ENCODE results near the gene C11orf97.
"Not testable (repeated sequence)": the region's sequence is repeated elsewhere in the genome, so short reads cannot be mapped to it uniquely, and the experiment has no call there.

The C11orf97 gene

GRCh38 chr11:94511932-94512781, at the start of gene C11orf97:
Gene C11orf97, plus strand, starts transcription at chr11:94512461. Its CDS starts 68 bp downstream, at chr11:94512529.
- peak; percentile 27 for DNase-seq

GRCh38 chr11:94469416-94469815, 42.8 kb upstream of the C11orf97 start:
- no peak for DNase-seq

- DNase-seq: peak; percentile 90
These were observed 39.1 kb upstream of the C11orf97 start for GRCh38 chr11:94472916-94473799.

GRCh38 chr11:94477624-94478023, 34.6 kb upstream of the C11orf97 start:
- no peak for DNase-seq

DNA sequence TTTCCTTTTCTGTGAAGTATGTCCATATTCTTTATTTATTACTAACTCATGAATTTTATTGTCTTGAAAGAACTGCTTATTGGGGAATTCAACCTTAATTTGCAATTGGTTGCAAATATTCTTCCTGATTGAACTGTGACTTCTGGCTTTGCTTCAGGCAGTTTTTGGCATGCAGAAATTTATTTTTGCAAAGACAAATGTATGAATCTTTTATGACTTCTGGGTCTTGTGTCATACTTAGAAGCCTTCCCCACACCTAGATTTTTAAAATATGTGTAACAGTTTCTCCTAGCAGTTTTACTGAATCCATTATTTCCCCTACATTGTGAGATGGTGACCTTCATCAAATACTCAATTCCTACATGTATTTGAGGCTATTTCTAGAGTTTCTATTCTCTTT, 30.9 kb upstream of the C11orf97 start:
- DNase-seq: no peak

- DNase-seq: no peak
These were observed 26.2 kb upstream of the C11orf97 start for GRCh38 chr11:94486068-94486467.

DNA sequence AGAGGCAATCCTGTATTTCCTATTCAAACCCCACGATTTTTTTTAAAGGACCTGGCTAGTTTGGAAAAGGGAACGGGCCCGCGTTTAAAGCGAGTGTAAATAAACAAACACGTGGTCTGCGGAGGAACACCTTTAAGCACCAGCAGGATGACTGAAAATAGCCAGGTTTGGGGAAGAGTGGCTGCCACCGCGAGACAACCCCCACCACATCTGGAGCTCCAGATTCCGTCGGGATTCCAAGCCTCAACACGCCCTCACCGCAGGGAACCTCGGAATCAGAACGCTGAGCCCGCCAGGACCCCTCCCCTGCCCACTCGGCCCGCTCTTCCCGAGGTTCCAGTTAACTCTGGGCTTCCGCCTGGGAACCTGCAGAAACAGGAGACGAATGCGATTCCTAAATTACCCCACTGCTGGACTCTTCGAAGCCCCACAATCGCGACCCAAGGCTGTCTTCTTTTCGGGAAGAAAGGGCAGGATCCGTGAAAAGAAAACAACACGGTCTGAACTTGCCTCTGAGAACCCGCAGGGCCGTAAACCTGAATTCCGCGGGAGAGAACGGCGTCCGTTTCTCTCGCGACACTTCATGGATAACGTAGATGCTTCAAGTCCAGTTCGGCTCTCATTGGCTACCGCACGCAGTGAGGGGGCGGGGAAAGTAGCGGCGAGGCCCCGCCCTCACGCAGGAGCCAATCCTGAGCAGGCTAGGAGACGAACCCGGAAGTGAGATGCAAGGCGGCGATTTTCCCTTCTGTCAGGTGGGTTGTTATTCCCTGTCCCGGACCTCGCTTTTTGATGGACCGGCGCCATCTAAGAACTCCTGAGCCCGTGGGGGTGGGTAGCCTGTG, 18.8 kb upstream of the C11orf97 start, which contains the start of the genes ANKRD49 and MRE11:
ANKRD49 (plus strand) TSS at position 704 of the 845 bp plus-strand sequence. CDS start 2,710 bp downstream, outside the sequence.
MRE11 (minus strand) TSS at position 564 of the 845 bp plus-strand sequence. CDS start 1,043 bp downstream, outside the sequence.
- peak; percentile 99 for DNase-seq

GRCh38 chr11:94494126-94494680, 18.1 kb upstream of the C11orf97 start:
- no peak for DNase-seq

DNA sequence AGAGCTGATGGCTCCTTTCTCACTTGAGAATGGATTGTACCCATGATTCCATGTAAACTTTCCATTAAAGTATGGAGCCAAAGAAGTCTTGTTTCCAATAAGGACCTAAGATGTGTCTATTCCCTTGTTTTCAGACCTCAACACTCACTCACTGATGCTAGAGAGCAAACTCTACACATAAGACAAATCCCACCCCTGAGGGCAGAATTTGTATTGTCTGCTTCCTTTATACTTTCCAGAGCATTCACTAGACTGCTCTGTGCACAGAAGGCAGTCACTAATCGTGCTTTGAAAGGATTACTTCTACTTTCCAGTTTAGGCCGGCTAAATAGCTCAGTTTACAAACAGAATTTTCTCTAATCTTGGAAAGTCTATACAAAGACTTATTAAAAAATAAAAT, 12.1 kb upstream of the C11orf97 start:
- DNase-seq: no peak

DNA sequence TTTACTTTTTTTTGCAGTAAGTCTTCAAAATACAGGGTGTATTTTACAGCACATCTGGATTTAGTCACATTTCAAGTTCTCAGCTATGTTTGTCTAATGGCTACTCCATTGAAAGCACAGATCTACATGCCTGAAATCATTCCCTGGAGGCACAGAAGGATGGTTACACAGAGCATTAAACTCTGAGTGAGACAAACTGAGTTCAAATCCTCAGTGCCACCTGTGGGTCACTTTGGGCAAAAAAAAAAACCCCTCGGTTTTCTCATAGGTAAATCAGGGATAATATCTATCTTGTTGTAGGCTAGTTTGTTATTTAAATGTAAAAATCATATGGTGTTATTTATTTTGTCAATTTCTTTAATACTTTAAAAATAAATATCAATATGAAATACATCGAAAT, 10.7 kb upstream of the C11orf97 start:
- peak; percentile 11 for DNase-seq

- peak; percentile 79 for DNase-seq
These were observed 7.5 kb upstream of the C11orf97 start for GRCh38 chr11:94504689-94505293.

DNA sequence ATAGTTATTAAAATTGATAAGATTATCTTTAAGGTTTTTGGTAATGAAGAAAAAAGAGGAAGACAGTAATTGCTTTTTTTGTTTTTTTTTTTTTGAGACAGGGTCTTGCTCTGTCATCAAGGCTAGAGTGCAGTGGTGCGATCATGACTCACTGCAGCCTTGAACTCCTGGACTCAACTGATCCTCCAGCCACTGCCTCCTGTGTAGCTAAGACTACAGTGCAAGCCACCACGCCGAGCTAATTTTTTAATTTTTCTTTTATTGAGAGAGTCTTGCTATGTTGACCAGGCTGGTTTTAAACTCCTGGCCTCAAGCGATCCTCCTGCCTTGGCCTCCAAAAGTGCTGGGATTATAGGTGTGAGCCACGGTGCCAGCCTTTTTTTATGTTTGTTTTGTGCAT, 5.7 kb upstream of the C11orf97 start:
- DNase-seq: not testable (repeated sequence)

- DNase-seq: no peak
These were observed 4.8 kb upstream of the C11orf97 start for GRCh38 chr11:94507485-94507884.

GRCh38 chr11:94513091-94513490, 830 bp downstream of the C11orf97 start:
- no peak for DNase-seq

- no peak for DNase-seq
These were observed 3.1 kb downstream of the C11orf97 start for GRCh38 chr11:94515398-94515797.

GRCh38 chr11:94516725-94517124, 4.5 kb downstream of the C11orf97 start:
- no peak for DNase-seq

DNA sequence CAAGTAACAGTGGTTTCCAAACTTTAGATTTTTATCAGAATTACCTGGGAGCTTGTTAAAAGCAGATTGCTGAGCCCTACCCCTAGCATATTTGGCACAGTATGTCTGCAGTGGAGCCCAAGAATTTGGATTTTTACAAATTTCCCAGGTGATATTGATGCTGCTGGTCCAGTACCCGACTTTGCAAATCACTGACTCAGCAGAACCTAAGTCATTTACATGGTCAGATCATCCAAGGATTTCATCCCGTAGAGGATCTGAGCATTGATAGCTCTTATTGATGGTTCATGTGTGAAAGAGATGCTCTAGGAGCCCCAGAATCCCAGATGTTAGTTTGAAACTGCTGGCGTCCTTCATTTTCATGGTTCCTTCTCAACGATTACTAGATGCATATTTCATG, 6.0 kb downstream of the C11orf97 start:
- no peak for DNase-seq

DNA sequence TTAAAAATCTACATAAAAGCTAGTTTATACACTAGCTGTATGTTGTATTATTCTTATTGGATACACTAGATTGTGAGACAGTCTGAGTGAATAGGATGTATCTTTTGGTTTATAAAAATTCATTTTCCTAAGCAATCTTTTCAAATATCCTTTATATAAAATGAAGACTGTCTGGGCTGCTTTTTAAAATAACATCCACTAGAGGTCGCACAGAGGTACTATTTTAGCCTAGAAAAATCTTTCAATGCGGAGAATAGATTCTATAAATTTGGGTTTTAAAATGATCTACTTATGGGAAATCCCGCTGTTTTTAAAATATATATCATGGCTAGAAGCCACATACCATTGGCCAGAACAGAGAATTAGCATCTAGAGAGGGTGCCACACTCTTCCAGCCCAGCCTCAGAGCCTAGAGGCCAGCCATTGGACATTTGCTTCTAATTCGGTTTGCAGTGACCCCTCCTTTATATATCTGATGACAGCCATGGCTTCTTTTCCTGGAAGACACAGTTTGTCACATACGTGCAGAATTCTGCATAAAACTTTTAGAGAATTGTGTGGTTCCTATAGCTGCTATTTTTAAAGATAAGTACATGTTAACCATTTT, 7.3 kb downstream of the C11orf97 start:
- DNase-seq: peak; percentile 73

DNA sequence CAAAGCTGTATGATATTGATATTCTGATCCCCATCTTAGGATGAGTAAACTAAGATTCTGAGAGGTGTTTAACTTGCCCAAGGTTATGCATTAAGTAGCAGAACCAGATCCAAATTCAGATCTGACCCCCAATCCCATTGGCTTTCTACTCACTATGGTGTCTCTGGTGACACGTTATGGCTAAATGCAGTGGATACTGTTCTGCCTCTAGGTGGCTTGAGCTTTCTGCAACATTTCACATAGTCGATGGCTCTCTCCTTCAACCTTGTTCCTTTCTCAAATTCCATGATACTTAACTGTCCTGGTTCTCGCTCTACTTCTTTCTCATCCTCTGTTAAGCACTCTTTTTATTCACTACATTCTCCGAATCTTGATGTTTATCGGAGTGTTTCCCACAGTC, 9.4 kb downstream of the C11orf97 start:
- peak; percentile 36 for DNase-seq

DNA sequence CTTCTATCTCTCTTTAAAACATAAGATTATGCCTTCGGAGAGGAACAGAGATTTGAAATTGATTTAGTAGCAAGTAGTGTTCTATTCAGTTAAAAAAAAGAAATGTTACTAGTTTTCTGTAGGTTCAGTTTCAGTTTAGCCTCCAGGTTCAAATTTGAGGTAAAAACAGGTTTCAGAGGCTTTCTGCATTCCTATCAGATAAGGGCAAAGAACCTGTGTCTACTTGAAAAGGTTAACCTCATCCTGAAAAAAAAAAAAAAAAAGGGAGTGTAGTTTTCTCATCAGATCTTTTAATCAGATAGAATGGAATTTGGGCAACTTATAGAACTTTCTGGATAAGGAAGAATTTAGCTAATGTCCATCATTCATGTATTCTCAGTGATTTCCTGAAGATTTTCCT, 12.1 kb downstream of the C11orf97 start:
- no peak for DNase-seq
